Iris pigment epithelial cell (primary cell): Measurements from ENCODE around the gene DOK7.

Experiments used
- DNase-seq: peaks from one replicate; pipeline ENCODE4 v3.0.0-alpha.2; 2011; ENCODE audit warnings: low read depth

Gene DOK7, protein sequence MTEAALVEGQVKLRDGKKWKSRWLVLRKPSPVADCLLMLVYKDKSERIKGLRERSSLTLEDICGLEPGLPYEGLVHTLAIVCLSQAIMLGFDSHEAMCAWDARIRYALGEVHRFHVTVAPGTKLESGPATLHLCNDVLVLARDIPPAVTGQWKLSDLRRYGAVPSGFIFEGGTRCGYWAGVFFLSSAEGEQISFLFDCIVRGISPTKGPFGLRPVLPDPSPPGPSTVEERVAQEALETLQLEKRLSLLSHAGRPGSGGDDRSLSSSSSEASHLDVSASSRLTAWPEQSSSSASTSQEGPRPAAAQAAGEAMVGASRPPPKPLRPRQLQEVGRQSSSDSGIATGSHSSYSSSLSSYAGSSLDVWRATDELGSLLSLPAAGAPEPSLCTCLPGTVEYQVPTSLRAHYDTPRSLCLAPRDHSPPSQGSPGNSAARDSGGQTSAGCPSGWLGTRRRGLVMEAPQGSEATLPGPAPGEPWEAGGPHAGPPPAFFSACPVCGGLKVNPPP

GRCh38 chr4:3462790-3463415 is at the start of gene DOK7:
TSS of gene DOK7 (plus strand) at chr4:3463306. CDS start at chr4:3463376, 70 bp downstream.
- no peak for DNase-seq

DNA sequence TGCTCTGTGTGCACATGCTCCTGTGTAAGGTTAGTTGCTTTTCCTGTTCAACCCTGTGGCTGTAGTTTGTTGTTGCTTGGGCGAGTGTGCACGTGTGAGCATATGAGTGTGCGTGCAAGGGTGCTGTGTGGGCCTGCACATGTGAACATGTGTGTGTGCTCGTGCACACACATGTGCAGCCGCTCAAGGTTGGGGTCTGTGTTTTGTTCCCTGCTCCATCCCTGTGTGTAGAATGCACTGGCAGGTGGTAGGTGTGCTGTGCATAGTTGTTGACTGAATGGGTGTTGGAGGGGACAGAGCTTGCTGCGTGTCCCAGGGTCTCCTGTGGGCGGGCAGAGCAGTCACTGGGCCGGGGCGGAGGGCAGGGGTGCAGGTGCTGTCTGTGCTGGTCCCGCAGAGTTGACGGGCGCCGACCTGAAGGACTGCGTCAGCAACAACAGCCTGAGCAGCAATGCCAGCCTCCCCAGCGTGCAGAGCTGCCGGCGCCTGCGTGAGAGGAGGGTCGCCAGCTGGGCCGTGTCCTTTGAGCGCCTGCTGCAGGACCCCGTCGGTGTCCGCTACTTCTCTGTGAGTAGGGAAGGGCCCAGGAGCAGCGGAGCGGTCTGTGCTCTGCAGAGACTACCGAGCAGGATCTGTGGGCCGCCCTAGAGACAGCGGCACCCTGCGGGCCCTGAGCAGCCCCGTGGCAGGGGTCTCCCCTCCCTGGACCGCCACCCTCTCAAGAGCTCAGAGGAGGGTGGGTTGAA is 49.3 kb upstream of the DOK7 start:
- no peak for DNase-seq

- no peak for DNase-seq
Measured at GRCh38 chr4:3414421-3415279, 48.5 kb upstream of the DOK7 start.

- no peak for DNase-seq
Measured at GRCh38 chr4:3415471-3416141, 47.5 kb upstream of the DOK7 start.

- DNase-seq: no peak
Measured at GRCh38 chr4:3416270-3416669, 46.8 kb upstream of the DOK7 start.

GRCh38 chr4:3416821-3417221 is 46.3 kb upstream of the DOK7 start:
- no peak for DNase-seq

GRCh38 chr4:3417448-3417847 is 45.7 kb upstream of the DOK7 start:
- DNase-seq: no peak

DNA sequence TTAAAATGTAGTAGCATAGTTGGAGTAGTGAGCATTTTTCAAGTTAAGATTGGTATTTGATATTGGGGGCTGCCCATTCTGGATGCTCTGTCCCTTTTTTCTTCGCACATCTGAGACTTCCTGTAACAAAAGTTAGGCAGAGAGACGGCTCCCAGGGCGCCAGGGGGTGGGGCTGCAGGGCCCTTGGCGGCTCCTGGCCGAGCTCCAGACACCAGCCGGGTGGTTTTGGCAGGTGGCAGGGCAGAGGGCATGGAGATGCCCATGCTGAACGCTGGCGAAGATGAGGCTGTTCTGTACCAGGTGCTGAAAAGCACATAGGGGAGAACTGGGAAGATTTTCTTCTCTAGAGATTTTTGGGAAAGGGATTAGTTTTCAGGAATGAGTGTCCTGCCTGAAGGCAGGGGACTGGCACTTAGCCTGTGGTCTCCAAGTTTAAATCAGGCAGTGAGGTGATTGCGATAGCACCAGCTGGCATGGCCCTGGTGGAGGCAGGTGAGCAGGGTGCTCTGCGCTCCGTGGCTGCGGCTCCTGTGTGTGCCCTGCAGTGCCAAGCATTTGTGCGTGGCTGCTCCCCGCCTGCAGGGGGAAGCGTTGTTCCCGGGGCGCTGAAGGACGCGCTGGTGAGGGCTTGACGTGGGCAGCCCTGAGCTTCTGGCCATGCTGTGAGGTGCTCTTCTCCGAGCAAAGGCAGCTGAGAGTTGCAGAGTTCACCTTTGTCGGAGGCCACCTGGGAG is 44.9 kb upstream of the DOK7 start:
- DNase-seq: no peak

DNA sequence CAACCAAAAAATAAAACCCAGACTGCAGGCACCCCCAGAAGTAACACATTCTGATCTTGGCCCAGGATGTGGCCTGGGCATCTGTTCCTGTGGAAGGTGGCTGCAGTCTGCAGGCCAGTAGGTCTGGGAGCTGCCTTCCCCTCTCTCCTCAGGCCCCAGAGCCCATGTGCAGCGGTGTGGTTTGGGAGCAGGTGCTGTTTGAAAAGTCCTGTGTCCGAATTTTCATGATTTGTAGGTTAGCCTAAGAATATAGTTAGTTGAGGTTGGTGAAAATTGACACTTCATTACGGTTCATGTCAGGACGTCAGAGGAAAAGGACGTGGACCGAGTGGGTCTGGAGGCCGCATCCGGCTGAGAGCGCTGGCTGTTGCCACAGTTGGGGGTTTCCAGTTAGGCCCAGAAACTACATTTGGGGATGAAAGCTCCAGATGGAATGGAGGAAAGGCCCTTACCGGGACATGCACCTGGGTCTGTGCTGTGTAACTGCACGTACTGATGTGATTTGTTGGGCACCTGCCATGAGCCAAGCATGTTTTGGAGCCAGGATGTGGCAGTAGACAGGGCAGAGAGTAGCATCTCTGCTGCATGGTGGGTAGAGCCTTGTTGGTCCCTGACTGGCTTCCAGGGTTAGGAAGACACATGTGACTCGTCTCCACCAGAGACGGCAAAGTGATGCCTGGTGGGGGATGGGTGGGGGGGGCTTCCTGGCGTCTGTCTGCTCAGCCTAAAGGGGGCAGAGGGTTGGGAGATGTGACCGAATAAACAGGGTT is 43.1 kb upstream of the DOK7 start:
- DNase-seq: no peak

DNA sequence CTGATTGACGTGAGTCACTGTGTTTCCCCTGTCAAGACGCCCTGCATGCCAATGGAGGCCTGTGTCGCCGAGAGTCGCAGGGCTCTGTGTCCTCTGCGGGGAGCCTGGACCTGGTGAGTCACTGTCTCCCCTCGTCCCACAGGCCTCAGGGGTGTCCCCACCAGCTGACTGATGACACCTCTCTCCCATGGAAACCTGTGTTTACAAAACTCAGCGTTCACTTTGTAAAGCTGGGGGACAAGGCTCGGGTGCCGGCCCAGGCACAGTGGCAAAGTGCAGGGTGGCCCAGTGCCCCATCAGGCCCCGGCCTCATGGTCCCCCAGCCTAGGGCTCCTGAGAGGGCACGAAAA is 42.5 kb upstream of the DOK7 start:
- DNase-seq: no peak

DNA sequence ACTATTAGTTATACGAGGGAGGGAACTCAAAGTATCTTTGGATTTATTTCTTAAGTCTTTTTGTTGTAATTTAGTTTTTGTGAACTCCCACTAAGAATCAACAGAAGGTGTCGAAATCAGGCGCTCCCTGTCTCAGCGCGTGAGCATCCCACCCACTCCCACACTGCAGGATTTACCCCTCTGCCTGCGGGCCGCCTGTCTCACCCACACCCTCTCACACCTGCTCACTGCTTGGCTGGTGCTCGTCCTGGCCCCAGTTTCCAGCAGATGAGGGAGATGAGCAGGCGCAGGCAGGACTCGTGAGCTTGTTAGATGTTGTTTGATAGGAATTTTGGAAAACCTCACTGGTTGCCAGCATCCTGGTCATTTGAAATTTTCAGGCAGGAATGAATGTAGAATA is 42.1 kb upstream of the DOK7 start:
- DNase-seq: no peak

DNA sequence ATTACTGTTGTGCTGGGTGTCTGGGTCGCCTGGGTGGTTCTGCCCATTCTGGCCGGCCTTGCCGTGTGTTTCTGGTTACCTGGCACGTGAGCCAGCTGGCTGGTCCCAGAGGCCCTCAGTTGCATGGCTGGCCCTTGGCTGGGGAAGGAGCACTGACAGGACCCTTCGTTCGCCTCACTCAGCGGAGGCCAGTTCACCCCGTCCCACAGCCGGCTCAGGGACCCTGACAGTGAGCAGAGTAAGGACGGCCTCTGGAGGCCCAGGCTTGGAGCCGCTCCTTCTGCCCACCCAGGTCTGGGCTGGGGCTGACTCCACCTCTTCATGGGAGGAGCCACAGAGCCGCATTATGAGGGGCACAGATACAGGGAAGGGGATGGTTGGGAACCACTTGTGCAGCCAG is 41.6 kb upstream of the DOK7 start:
- DNase-seq: no peak

DNA sequence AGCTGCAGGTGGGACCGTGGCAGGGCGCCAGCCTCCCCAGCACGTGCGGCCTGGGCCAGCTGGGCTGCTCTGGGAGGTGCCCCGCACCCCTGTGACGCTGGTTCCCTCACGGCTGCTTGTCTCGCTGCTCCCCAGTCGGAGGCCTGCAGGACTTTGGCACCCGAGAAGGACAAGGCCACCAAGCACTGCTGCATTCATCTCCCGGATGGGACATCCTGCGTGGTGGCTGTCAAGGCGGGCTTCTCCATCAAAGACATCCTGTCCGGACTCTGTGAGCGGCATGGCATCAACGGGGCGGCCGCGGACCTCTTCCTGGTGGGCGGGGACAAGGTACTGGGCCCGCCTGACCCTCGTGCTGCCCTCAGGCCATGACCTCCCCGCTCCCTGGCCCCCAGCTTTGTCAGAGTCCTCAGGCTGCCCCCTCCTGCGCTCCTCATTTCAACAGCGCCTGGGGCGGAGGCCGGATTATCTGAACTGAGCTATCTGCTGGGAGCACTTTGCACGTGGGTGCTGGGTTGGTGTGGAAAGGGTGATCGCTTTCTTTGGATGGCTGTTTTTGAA is 40.8 kb upstream of the DOK7 start:
- DNase-seq: no peak

GRCh38 chr4:3422808-3423297 is 40.3 kb upstream of the DOK7 start:
- no peak for DNase-seq

- DNase-seq: no peak
Measured at GRCh38 chr4:3423406-3423805, 39.7 kb upstream of the DOK7 start.

DNA sequence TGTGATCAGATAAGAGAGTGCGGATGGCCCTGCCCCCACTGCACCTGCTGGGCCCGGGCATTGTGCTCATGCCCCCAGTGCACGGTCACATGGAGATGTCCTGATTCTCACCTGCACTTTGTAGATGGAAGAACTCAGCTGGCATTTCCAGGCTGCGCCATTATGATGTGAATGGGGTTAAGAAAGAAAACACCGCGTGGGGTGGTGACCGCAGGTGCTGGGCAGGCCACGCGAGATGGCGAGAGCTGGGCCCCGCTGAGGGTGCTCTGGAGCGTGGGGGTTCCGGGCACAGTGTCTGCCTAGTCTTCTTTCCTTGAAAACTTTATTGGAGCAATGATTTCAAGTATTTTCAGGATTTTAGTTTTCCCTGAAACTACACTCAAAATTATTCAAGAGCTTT is 39.2 kb upstream of the DOK7 start:
- no peak for DNase-seq

DNA sequence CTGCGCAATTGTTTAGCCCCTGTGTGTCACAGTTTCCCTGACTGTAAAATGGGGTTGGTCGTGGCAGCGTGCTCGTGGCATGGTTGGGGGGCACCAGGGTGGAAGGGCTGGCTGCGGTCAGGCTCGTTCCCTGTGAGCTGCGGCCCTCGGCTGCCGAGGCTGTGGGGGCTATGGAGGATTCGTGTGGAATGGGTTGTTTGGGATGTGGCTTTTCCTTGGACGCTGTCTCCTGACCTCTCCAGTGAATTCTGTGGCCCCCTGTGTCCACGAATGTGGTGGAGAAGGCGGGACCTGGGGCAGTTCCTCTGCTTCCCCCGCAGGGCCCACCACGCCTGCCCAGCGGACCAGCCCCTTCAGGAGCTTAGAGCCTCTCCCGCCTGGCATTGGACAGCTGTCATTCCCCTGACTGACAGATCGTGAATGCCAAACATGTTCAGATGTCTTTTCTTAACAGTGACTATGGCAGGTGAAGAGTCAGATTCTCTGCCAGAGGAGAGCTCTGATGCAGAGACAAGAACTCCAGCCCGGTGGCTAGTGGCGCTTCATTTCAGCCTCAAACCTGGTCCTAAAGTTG is 38.5 kb upstream of the DOK7 start:
- no peak for DNase-seq

GRCh38 chr4:3426465-3427133 is 36.5 kb upstream of the DOK7 start:
- DNase-seq: no peak

GRCh38 chr4:3427134-3427476 is 36.0 kb upstream of the DOK7 start:
- no peak for DNase-seq
